H9 (cell line): ENCODE measurements around the gene GRIK3. TPM values are rescaled to one million over a fixed set of nuclear protein-coding genes. Genes with fewer than 3 reads are reported as not detected.

ENCODE experiments used
- DNase-seq: peaks from one replicate; pipeline ENCODE4 v3.0.0-alpha.2; 2017
- H2AFZ ChIP-seq: one replicate; pipeline ENCODE4 v1.6.1; 2013; ENCODE audit warnings: mild to moderate bottlenecking, low read length, control low read depth, moderate library complexity
- H2AK5ac ChIP-seq: 2 replicates; pipeline ENCODE4 v1.6.1; 2013; ENCODE audit warnings: low read length, control low read depth, mixed read lengths; ENCODE audit not compliant: insufficient read length
- H2BK120ac ChIP-seq: one replicate; pipeline ENCODE4 v1.6.1; 2013; ENCODE audit warnings: low read depth, mild to moderate bottlenecking, low read length, control low read depth, inconsistent platforms; ENCODE audit not compliant: poor library complexity, severe bottlenecking
- H2BK12ac ChIP-seq: 2 replicates; pipeline ENCODE4 v1.6.1; 2013; ENCODE audit warnings: low read length, control low read depth, mixed read lengths, low read depth; ENCODE audit not compliant: insufficient read length
- H2BK15ac ChIP-seq: 2 replicates; pipeline ENCODE4 v1.6.1; 2013; ENCODE audit warnings: low read depth, low read length, control low read depth
- H2BK20ac ChIP-seq: one replicate; pipeline ENCODE4 v1.6.1; 2013; ENCODE audit warnings: low read depth, mild to moderate bottlenecking, low read length, control low read depth, inconsistent platforms; ENCODE audit not compliant: poor library complexity, severe bottlenecking
- H2BK5ac ChIP-seq: 2 replicates; pipeline ENCODE4 v1.6.1; 2013; ENCODE audit warnings: low read length, control low read depth, mixed read lengths; ENCODE audit not compliant: insufficient read length
- H3K14ac ChIP-seq: 2 replicates; pipeline ENCODE4 v1.6.1; 2013; ENCODE audit warnings: low read length, control low read depth; ENCODE audit not compliant: insufficient read depth
- H3K18ac ChIP-seq: 2 replicates; pipeline ENCODE4 v1.6.1; 2013; ENCODE audit warnings: low read depth, mild to moderate bottlenecking, mixed read lengths, low read length, control low read depth; ENCODE audit not compliant: insufficient read length
- H3K23ac ChIP-seq: 2 replicates; pipeline ENCODE4 v1.6.1; 2013; ENCODE audit warnings: low read length, control low read depth, mixed read lengths, low read depth; ENCODE audit not compliant: insufficient read length
- H3K23me2 ChIP-seq: 2 replicates; pipeline ENCODE4 v1.6.1; 2013; ENCODE audit warnings: low read depth, mild to moderate bottlenecking, mixed read lengths, low read length, control low read depth; ENCODE audit not compliant: insufficient read length, poor library complexity, severe bottlenecking
- H3K27ac ChIP-seq: 2 replicates; pipeline ENCODE4 v1.5.1; 2013; ENCODE audit warnings: low read length, control low read depth, mixed read lengths, low read depth; ENCODE audit not compliant: insufficient read length
- H3K27me3 ChIP-seq: 2 replicates; pipeline ENCODE4 v1.6.1; 2013; ENCODE audit warnings: low read length, control low read depth, inconsistent platforms; ENCODE audit not compliant: insufficient read depth
- H3K4ac ChIP-seq: 2 replicates; pipeline ENCODE4 v1.6.1; 2013; ENCODE audit warnings: low read depth, mild to moderate bottlenecking, control low read depth, inconsistent platforms, low read length, moderate library complexity
- H3K4me1 ChIP-seq: 2 replicates; pipeline ENCODE4 v1.6.1; 2013; ENCODE audit warnings: low read length, control low read depth, inconsistent platforms; ENCODE audit not compliant: insufficient read depth
- H3K4me2 ChIP-seq: 2 replicates; pipeline ENCODE4 v1.6.1; 2013; ENCODE audit warnings: low read length, control low read depth, mixed read lengths; ENCODE audit not compliant: insufficient read length, insufficient read depth
- H3K56ac ChIP-seq: 2 replicates; pipeline ENCODE4 v1.6.1; 2013; ENCODE audit warnings: low read depth, mild to moderate bottlenecking, mixed read lengths, low read length, control low read depth; ENCODE audit not compliant: insufficient read length
- H3K79me1 ChIP-seq: 2 replicates; pipeline ENCODE4 v1.6.1; 2013; ENCODE audit warnings: low read depth, mild to moderate bottlenecking, moderate library complexity, low read length, control low read depth, inconsistent platforms; ENCODE audit not compliant: insufficient read depth, poor library complexity, severe bottlenecking
- H3K79me2 ChIP-seq: 2 replicates; pipeline ENCODE4 v1.6.1; 2013; ENCODE audit warnings: low read length, control low read depth, inconsistent platforms; ENCODE audit not compliant: insufficient read depth
- H3K9ac ChIP-seq: 2 replicates; pipeline ENCODE4 v1.6.1; 2013; ENCODE audit warnings: low read length, control low read depth, mixed read lengths; ENCODE audit not compliant: insufficient read length; ENCODE audit errors: extremely low read depth
- H3K9me3 ChIP-seq: one replicate; pipeline ENCODE4 v1.6.1; 2013; ENCODE audit warnings: low read depth, low read length, inconsistent platforms; ENCODE audit not compliant: control insufficient read depth
- H3T11ph ChIP-seq: one replicate; pipeline ENCODE4 v1.6.1; 2013; ENCODE audit warnings: mild to moderate bottlenecking, low read length, control low read depth, inconsistent platforms
- H4K20me1 ChIP-seq: one replicate; pipeline ENCODE4 v1.6.1; 2013; ENCODE audit not compliant: control insufficient read depth, insufficient read length, insufficient read depth
- H4K5ac ChIP-seq: 2 replicates; pipeline ENCODE4 v1.6.1; 2013; ENCODE audit warnings: low read depth, mild to moderate bottlenecking, mixed read lengths, low read length, control low read depth; ENCODE audit not compliant: insufficient read length
- H4K8ac ChIP-seq: replicated peaks from 2 replicates; pipeline ENCODE4 v1.6.1; 2013; ENCODE audit warnings: low read length, control low read depth, mixed read lengths, low read depth; ENCODE audit not compliant: insufficient read length
- H4K91ac ChIP-seq: 2 replicates; pipeline ENCODE4 v1.6.1; 2013; ENCODE audit warnings: low read depth, mild to moderate bottlenecking, moderate library complexity, mixed read lengths, low read length, control low read depth; ENCODE audit not compliant: insufficient read length
- H3K27ac Mint-ChIP-seq, 3 experiments: 2 replicates in 2 of 3; 3 replicates in 1 of 3; pipeline ENCODE4 v1.8.0; 2020 to 2021; ENCODE audit warnings: mixed read lengths in 3 of 3, mild to moderate bottlenecking in 1 of 3, moderate library complexity in 1 of 3
- H3K27me3 Mint-ChIP-seq: 2 replicates; pipeline ENCODE4 v1.8.0; 2021; ENCODE audit warnings: low read depth, mild to moderate bottlenecking, moderate library complexity, mixed read lengths
- H3K36me3 Mint-ChIP-seq, 3 experiments: 2 replicates in 2 of 3; 3 replicates in 1 of 3; pipeline ENCODE4 v1.8.0; 2020 to 2021; ENCODE audit warnings: low read depth in 3 of 3, mixed read lengths in 3 of 3; ENCODE audit not compliant: insufficient read depth in 1 of 3
- H3K4me1 Mint-ChIP-seq, 2 experiments: 2 replicates each; pipeline ENCODE4 v1.8.0; 2020; ENCODE audit warnings: mixed read lengths in 2 of 2
- H3K4me3 Mint-ChIP-seq, 2 experiments: 2 replicates in 1 of 2; 3 replicates in 1 of 2; pipeline ENCODE4 v1.8.0; 2020 to 2021; ENCODE audit warnings: mild to moderate bottlenecking in 2 of 2, mixed read lengths in 2 of 2, moderate library complexity in 1 of 2
- H3K9me3 Mint-ChIP-seq, 2 experiments: 2 replicates in 1 of 2; 3 replicates in 1 of 2; pipeline ENCODE4 v1.8.0; 2020; ENCODE audit warnings: mild to moderate bottlenecking in 2 of 2, mixed read lengths in 2 of 2, moderate library complexity in 1 of 2
- CTCF ChIP-seq: fragments of 200-600 bp; sonication (generic); conservative IDR thresholded peaks from 3 replicates; pipeline ENCODE4 v1.8.0; 2021; ENCODE audit warnings: antibody characterized with exemption, mild to moderate bottlenecking
- WGBS: extraction: QIAGEN DNeasy Blood & Tissue Kit; methylation state at CpG from one replicate; pipeline ENCODE4 v1.1.7; 2013; ENCODE audit warnings: missing lambda C conversion rate, low lambda C conversion rate, mixed read lengths; ENCODE audit not compliant: insufficient read length; ENCODE audit errors: extremely low coverage; 5-methylcytosine and 5-hydroxymethylcytosine counted together
- total RNA-seq: library from RNA; stranded (reverse); gene quantifications from 2 replicates; pipeline ENCODE4 v1.2.1, GENCODE V29; 2021

The GRIK3 gene
- total RNA-seq, 1 experiment from 2014 or later = 1.7 TPM

DNA sequence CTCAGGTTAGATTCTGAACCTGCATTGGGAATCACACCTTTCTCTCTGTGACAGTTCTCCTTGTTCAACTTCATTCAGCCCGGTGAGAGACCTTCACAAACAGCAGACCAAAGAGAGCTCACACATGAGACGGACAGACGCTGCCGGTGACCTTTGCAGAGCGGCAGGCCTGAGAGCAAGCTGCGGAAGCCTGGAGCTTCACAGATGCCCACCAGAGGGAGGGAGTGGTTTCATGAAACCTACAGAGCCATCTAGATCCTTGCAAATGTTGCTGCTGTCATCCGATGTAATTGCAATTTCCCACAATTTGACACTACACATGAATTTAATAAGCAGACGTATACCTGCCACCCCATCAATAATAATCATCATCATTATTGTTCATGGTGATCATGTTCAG, 39.4 kb downstream of the GRIK3 start:
- H3K4me1 Mint-ChIP-seq = no peaks in the 10 kb centered on the region
- Histone ChIP-seq H2BK120ac (no peak overlapping the region), H2AFZ (no peak overlapping the region), H2BK15ac (no peak overlapping the region), H3K9ac (no peak overlapping the region), H3K27me3 (no peaks in the 10 kb centered on the region), H4K8ac (no peak overlapping the region), H3K79me1 (no peaks in the 10 kb centered on the region), H2BK5ac (no peak overlapping the region), H3K27ac (no peak overlapping the region), H3K18ac (no peak overlapping the region), H3K14ac (no peak overlapping the region; the same call in 1 of the 2 replicates), H3K4me1 (no peaks in the 10 kb centered on the region), H3K79me2 (no peaks in the 10 kb centered on the region), H3K4ac (no peak overlapping the region), H3K4me2 (no peak overlapping the region), H3K9me3 (no peaks in the 10 kb centered on the region), H3K56ac (no peak overlapping the region), H2AK5ac (no peak overlapping the region), H3K23ac (no peak overlapping the region), H2BK12ac (no peak overlapping the region), H2BK20ac (no peak overlapping the region), H4K20me1 (no peaks in the 10 kb centered on the region), H3T11ph (no peak overlapping the region), H4K91ac (no peak overlapping the region), H4K5ac (no peak overlapping the region), H3K23me2 (no peaks in the 10 kb centered on the region)
- DNase-seq = no peak
- H3K27me3 Mint-ChIP-seq = peaks cover 6% of the 10 kb centered on the region; the same call in 1 of the 2 replicates
- H3K9me3 Mint-ChIP-seq = no peaks in the 10 kb centered on the region
- H3K27ac Mint-ChIP-seq = no peak overlapping the region
- no peaks in the 10 kb centered on the region; a peak in 1 of 7 replicates for H3K36me3 Mint-ChIP-seq
- H3K4me3 Mint-ChIP-seq = no peak overlapping the region
- no CpG with 5 or more reads among the region's 8 CpGs for WGBS
- peak; percentile 41 for TF ChIP-seq CTCF
